Glomerular visceral epithelial cell (primary cell): Measurements from ENCODE around the gene KCNMA1.
A peak's percentile ranks its signal among the peaks of the same experiment; 100 is the strongest.
"Not testable (repeated sequence)": the region's sequence is repeated elsewhere in the genome, so short reads cannot be mapped to it uniquely, and the experiment has no call there.

Experiments used
- DNase-seq: peaks from one replicate; pipeline ENCODE4 v3.0.0-alpha.2; 2016; ENCODE audit errors: extremely low spot score

Gene KCNMA1

DNA sequence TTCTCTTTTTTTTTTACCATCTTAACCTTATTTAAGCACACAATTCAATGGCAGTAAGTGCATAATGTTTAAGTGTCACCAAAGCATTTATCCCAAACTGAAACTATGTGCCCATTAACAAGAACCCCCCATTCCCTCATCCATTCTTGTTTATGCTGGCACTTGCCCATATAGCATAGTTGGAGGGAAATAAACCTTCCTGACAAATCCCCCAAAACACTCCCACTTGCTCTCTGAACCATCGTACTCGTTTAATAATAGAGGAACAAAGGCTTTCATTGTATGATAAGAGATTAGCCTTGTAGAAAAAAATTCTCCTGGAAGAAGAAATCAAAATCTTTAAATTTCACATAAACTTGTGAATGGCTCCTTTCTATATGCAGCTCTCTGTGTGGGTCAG lies 26.4 kb upstream of the KCNMA1 start:
- no peak for DNase-seq

GRCh38 chr10:77661674-77662073 lies 24.1 kb upstream of the KCNMA1 start:
- no peak for DNase-seq

GRCh38 chr10:77661100-77661499 lies 23.5 kb upstream of the KCNMA1 start:
- DNase-seq, result no peak

- DNase-seq, result not testable (repeated sequence)
These were observed 21.6 kb upstream of the KCNMA1 start for GRCh38 chr10:77659046-77659670.

DNA sequence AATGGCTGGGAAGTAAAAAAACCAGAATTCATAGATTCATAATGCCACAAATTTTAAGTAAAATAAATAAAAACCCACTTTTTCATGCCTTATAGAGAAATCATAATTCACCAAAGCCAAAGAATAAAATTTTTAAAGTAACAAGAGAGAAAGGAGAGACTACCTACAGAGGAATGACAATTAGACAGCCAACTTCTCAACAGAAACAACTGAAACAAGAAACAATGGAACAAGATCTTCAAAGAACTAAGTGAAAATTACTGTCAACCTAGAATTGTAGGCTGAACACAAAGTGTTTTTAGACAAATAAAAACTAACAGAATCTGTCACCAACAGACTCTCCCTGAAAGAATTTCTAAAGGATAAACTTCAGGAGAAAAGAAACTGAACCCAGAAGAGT lies 15.6 kb upstream of the KCNMA1 start:
- no peak for DNase-seq

- no peak for DNase-seq
These were observed 12.0 kb upstream of the KCNMA1 start for GRCh38 chr10:77649333-77650331.

DNA sequence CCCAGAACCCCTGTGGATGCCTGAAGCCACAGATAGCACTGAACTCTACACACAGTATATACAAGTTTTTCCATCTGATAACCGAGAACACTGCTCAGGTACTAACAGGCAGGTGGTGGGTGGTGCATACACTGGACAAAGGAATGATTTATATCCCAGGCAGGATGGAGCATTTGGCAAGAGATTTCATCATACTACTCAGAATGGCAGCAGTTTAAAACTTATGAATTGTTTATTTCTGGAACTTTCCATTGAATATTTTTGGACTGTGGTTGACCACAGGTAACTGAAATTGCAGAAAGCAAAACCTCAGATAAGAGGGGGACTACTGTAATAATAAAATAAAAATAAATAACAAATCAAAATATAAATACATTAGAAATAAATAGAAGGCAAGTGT lies 10.9 kb upstream of the KCNMA1 start:
- DNase-seq, result no peak

DNA sequence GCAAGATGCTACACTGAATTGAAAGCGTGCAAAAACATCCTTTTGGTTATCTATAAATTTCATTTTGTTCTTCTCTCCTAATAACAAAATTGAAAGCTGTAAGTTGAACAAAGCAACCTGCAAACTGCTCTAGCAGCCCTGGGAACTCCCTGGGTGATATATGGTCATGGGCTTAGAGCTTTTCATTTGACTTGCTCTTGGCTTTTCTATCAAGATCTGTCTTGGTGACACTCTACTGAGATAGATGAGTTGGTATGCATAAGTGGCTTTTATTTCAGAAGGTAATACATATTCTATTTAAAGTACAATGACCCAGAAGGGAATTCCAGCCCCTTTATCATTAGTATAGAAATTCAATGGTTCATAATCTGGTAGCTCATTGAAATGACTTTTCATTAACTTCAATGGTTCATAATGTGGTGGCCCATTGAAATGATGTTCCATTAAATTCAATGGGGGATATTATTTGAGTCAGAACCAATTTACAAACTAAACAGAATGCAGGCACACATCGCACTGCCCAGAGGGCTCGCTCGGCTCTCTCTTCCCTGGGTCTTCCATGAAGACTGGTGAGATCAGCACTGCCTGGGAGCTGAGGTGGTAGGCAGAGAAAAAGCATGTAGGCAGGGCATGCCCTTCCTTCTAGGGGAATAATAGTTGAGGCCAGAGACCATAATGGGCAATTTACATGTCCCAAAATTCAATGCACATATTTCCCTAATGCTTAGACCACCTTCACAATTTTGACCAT lies 10.1 kb upstream of the KCNMA1 start:
- no peak for DNase-seq

- DNase-seq, result no peak
These were observed 7.1 kb upstream of the KCNMA1 start for GRCh38 chr10:77644557-77645243.

DNA sequence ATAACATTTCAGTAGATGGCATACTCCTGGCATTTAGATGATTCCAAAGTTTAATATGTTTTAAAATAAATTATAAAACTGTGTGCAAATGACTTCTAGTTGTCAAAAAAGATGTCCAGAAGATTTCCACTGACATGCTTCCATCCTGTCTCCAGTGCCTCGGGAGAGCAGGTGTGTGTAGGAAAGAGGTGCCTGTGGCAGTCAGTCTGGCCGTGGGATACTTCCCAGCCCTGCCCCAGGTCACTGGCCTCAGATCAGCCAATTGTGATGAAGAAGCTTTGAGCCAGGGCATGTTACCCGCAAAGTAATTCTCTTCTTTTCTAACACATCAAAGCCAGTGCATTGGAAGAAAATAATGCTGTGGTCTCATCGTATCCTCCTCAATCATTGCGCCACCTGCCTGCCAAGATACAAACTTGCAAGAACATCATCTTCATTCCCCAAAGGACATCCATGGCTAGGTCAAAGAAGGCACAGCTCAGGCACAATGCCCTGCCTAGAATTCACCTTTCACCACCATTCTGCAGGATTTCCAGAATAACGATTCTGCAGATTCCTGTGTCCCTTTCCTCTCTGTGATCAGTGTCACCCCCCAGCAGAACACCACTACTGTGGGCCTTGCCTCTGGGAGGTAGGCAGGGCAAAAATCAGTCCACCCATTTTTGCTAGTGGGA lies 6.3 kb upstream of the KCNMA1 start:
- peak; percentile 63 for DNase-seq

GRCh38 chr10:77641788-77642397 lies 4.3 kb upstream of the KCNMA1 start:
- peak; percentile 81 for DNase-seq

DNA sequence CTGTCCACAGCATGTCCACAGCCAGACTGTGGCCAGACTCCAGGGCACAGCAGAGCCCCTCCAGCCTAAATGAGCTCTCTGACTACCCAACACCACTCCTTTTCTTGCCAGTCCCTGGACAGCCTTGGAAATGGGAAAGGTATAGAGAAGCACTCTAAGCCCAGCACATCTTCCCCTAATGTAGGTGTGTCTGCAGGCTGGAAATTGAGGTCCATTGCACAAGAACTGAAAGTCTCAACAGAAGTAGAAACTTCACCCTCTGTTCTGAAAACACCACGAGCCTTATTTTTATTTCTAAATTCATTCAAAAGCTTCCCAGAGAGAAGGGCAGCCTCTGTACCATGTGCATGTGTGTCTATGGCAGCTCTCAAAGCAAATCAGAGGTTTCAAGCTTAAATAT lies 3.7 kb upstream of the KCNMA1 start:
- DNase-seq, result no peak

DNA sequence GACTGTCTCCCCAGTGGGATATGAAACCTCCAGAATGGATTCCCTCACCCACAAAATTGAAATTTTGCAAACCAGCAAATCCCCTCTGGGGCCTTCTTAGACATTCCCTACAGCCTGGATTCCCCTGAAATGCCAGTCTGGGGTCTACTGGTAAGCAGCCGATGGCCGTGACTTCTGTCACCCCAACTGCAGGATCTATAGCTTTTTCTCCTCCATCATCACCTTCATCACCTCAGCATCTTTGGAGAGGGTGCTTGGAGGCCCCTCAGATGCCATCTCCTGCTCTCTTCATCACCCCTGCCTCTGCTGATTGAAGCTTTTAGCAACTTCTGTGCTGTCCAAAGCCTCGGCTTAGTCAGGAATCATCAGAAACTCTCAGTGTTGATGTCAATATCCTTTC lies 2.6 kb upstream of the KCNMA1 start:
- no peak for DNase-seq

DNA sequence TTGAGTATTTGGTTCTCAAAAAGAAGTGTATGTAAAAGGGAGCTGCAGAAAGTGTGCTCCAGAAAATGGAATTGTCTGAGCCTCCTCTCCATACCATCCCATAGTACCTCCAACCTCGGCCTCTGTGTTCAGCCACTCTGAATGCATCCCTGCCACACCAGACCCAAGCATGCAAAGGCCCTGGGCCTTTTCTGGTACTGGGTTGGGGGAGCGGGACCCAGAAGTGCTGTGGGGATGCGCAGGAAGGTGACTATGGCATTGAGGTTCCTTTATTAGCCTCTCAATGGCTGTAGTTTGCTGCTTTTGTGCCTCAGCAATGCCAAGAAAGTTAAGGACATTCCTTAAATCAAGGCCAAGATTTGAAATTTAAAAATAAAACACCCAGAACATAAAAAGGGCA lies 2.1 kb upstream of the KCNMA1 start:
- no peak for DNase-seq

- peak; percentile 61 for DNase-seq
These were observed 903 bp upstream of the KCNMA1 start for GRCh38 chr10:77638321-77639101.

GRCh38 chr10:77636967-77637531 lies 559 bp downstream of the KCNMA1 start:
- no peak for DNase-seq

DNA sequence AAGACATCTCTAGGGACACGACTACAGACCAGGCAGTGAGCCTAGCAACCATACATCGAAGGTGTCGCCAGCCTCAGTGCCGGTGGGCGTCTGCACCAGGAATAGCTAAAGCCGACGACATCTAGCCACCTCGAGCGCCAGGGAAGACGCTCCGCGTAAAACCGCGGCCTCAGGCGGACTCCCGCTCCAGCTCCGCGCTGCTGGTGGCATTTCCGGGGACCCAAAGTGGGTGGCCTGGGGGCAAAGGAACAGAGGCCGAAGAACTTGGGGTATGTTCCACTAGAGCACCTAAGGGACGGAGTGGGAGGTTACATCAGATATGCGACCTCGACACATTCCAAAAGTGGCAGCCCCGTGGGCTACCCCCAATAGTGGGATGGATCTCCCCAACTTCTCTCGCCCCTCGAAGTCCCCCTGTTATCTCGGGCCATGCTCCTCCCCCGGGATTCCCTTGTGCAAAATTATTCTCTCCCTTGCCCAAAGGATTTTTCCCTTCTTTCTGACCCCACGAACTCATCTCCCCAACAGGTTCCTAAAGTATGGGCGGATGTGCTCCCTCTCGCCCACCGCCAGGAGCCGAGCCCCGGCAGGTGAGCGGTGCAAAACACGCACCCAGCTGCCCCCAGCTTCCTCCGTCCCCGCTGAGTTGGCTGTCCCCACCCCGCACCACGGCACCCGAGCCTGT lies 1.2 kb downstream of the KCNMA1 start:
- DNase-seq, result peak; percentile 34

GRCh38 chr10:77635402-77636227 lies 2.0 kb downstream of the KCNMA1 start:
- DNase-seq, result peak; percentile 18
